Type B pancreatic cell (in vitro differentiated cells): ENCODE results near the gene TPD52L1. TPM values are rescaled to one million over a fixed set of nuclear protein-coding genes. Genes with fewer than 3 reads are reported as not detected.

Source experiments
- DNase-seq: peaks from one replicate; pipeline ENCODE4 v3.0.0; 2021; ENCODE audit warnings: mixed read lengths; ENCODE audit not compliant: unreplicated experiment; ENCODE audit errors: extremely low spot score
- H3K27ac Mint-ChIP-seq: 2 replicates; pipeline ENCODE4 v1.8.0; 2021; ENCODE audit warnings: mild to moderate bottlenecking, mixed read lengths
- H3K27me3 Mint-ChIP-seq: 2 replicates; pipeline ENCODE4 v1.8.0; 2021; ENCODE audit warnings: mixed read lengths
- H3K36me3 Mint-ChIP-seq: 2 replicates; pipeline ENCODE4 v1.8.0; 2021; ENCODE audit warnings: mixed read lengths
- H3K4me1 Mint-ChIP-seq: one replicate; pipeline ENCODE4 v1.8.0; 2021; ENCODE audit warnings: mixed read lengths; ENCODE audit not compliant: unreplicated experiment
- H3K4me3 Mint-ChIP-seq: 2 replicates; pipeline ENCODE4 v1.8.0; 2021; ENCODE audit warnings: mild to moderate bottlenecking, mixed read lengths
- H3K9me3 Mint-ChIP-seq: 2 replicates; pipeline ENCODE4 v1.8.0; 2021; ENCODE audit warnings: mixed read lengths
- total RNA-seq: library from RNA; stranded (reverse); gene quantifications from 2 replicates; pipeline ENCODE4 v1.2.1, GENCODE V29; 2021; ENCODE audit warnings: low replicate concordance
- TF ChIP-seq, protein P1 (sequence below): fragments of 200-600 bp; sonication (generic); conservative IDR thresholded peaks from 2 replicates; pipeline ENCODE4 v1.5.0; 2021; ENCODE audit warnings: antibody characterized with exemption, mild to moderate bottlenecking

Gene TPD52L1
- total RNA-seq, 1 donor from 2014 or later: 80.4 TPM

- H3K4me1 Mint-ChIP-seq: peaks cover 40% of the 10 kb centered on the region
- H3K4me3 Mint-ChIP-seq: no peak overlapping the region
- no peaks in the 10 kb centered on the region for H3K9me3 Mint-ChIP-seq
- TF ChIP-seq, protein P1, sequence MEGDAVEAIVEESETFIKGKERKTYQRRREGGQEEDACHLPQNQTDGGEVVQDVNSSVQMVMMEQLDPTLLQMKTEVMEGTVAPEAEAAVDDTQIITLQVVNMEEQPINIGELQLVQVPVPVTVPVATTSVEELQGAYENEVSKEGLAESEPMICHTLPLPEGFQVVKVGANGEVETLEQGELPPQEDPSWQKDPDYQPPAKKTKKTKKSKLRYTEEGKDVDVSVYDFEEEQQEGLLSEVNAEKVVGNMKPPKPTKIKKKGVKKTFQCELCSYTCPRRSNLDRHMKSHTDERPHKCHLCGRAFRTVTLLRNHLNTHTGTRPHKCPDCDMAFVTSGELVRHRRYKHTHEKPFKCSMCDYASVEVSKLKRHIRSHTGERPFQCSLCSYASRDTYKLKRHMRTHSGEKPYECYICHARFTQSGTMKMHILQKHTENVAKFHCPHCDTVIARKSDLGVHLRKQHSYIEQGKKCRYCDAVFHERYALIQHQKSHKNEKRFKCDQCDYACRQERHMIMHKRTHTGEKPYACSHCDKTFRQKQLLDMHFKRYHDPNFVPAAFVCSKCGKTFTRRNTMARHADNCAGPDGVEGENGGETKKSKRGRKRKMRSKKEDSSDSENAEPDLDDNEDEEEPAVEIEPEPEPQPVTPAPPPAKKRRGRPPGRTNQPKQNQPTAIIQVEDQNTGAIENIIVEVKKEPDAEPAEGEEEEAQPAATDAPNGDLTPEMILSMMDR: no peak
- H3K36me3 Mint-ChIP-seq: peaks cover 10% of the 10 kb centered on the region
- H3K27me3 Mint-ChIP-seq: no peaks in the 10 kb centered on the region
- H3K27ac Mint-ChIP-seq: no peak overlapping the region
- no peak for DNase-seq
Observed at GRCh38 chr6:125227244-125227643, 73.7 kb downstream of the TPD52L1 start.

GRCh38 chr6:125228981-125229479 is 75.5 kb downstream of the TPD52L1 start:
- H3K9me3 Mint-ChIP-seq: no peaks in the 10 kb centered on the region
- TF ChIP-seq, protein P1: no peak
- peaks cover 10% of the 10 kb centered on the region for H3K36me3 Mint-ChIP-seq
- no peak for DNase-seq
- peak overlapping the region; percentile 25 for H3K27ac Mint-ChIP-seq
- no peaks in the 10 kb centered on the region for H3K27me3 Mint-ChIP-seq
- H3K4me3 Mint-ChIP-seq: peak overlapping the region; percentile 43
- H3K4me1 Mint-ChIP-seq: peaks cover 46% of the 10 kb centered on the region

GRCh38 chr6:125230674-125231073 is 77.1 kb downstream of the TPD52L1 start:
- Mint-ChIP-seq H3K27ac (no peak overlapping the region), H3K9me3 (no peaks in the 10 kb centered on the region), H3K27me3 (no peaks in the 10 kb centered on the region), H3K4me1 (peaks cover 41% of the 10 kb centered on the region), H3K36me3 (peaks cover 10% of the 10 kb centered on the region), H3K4me3 (no peak overlapping the region)
- TF ChIP-seq, protein P1: no peak
- no peak for DNase-seq

GRCh38 chr6:125231133-125231532 is 77.6 kb downstream of the TPD52L1 start:
- no peaks in the 10 kb centered on the region for H3K27me3 Mint-ChIP-seq
- H3K27ac Mint-ChIP-seq: peak overlapping the region; percentile 54
- no peak for DNase-seq
- H3K4me1 Mint-ChIP-seq: peaks cover 41% of the 10 kb centered on the region
- no peaks in the 10 kb centered on the region for H3K9me3 Mint-ChIP-seq
- peaks cover 10% of the 10 kb centered on the region for H3K36me3 Mint-ChIP-seq
- TF ChIP-seq, protein P1: no peak
- peak overlapping the region; percentile 25 for H3K4me3 Mint-ChIP-seq

DNA sequence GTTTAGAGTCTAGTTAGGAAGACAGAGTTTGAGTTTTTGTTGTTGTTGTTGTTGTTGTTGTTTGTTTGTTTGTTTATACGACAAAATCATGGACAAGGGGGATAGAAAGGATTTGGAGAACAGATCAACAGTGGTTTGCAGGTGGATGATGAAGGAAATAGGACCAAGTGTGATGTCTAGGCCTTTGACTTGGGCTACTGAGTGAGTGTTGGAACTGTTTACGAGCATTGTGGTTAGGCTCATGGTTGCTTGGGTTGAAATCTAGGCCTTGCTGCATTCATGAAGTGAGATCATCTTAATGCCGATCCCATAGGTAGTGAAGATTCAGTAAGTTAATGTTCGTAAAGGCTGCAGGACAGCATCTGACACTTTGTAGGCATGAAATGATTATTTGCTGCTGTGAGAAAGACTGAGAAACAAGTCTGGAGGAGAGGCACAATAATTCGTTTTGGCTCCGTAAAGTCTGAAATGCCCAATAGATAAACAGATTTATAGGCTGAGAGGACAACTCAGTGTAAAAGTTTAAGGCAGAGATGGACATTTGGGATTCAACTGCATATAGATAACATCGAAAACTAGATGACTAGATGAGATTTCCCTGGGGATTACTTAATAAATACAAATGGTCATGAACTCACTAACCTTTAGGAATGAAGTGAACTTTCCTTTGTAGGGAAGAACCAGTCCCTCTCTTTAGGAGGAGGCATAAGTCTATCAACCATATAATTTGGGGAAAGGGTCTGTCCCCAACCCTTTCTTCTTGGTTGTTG is 78.2 kb downstream of the TPD52L1 start:
- Mint-ChIP-seq H3K27me3 (no peaks in the 10 kb centered on the region), H3K4me1 (peaks cover 41% of the 10 kb centered on the region), H3K4me3 (peak overlapping the region; percentile 25), H3K27ac (peak overlapping the region; percentile 91), H3K36me3 (peaks cover 12% of the 10 kb centered on the region), H3K9me3 (peaks cover 1% of the 10 kb centered on the region)
- no peak for DNase-seq
- TF ChIP-seq, protein P1: no peak
